HK-2 (cell line): Measurements from ENCODE around the gene PHLPP1.
"Not testable (repeated sequence)": the region's sequence is repeated elsewhere in the genome, so short reads cannot be mapped to it uniquely, and the experiment has no call there.

Experiments used
- DNase-seq: peaks from one replicate; pipeline ENCODE4 v3.0.0-alpha.2; 2018; ENCODE audit not compliant: unreplicated experiment

The PHLPP1 gene

GRCh38 chr18:62717169-62717924, 2.0 kb downstream of the PHLPP1 start:
- peak; percentile 25 for DNase-seq

DNA sequence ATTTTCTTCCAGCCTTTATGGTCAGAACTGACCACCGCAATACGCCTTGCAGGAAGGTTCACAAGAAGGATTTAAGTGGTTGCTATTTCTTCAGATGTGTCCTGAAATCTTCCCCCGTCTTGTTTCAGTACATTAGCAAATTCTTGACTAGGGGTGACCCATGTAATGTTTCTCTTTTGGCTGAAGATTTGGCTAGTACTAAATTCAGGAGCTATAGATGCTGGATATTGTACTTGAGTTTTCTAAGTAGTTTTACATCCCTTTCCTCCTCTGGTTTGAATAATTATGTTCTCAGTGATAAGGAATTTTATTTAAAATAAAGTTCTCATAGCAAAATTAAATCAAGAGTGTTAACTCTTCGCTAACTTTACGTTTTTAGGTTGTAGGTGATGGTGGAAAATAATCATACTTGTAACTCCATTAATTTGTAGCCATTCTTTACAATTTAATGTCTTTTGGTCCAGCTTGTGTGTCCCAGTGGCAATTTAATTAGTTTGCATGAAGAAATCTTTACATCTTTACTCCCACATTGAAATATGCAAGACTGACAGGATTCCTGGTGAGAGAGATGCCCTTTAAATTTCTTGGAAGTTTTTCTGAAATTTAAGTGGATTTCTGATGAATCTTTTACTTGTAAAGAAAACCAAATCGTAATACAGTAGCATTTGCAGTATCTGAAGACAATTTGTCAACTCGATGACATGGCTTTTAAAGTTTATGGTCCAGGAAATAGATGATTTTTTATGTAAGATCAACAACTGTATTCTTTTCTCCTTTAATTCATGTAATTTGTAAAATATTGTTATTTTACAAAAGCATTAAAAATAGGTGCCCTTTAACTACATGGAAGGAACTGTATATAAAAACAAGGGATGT, 2.8 kb downstream of the PHLPP1 start:
- no peak for DNase-seq

- DNase-seq = no peak
Measured at GRCh38 chr18:62720048-62720447, 4.7 kb downstream of the PHLPP1 start.

DNA sequence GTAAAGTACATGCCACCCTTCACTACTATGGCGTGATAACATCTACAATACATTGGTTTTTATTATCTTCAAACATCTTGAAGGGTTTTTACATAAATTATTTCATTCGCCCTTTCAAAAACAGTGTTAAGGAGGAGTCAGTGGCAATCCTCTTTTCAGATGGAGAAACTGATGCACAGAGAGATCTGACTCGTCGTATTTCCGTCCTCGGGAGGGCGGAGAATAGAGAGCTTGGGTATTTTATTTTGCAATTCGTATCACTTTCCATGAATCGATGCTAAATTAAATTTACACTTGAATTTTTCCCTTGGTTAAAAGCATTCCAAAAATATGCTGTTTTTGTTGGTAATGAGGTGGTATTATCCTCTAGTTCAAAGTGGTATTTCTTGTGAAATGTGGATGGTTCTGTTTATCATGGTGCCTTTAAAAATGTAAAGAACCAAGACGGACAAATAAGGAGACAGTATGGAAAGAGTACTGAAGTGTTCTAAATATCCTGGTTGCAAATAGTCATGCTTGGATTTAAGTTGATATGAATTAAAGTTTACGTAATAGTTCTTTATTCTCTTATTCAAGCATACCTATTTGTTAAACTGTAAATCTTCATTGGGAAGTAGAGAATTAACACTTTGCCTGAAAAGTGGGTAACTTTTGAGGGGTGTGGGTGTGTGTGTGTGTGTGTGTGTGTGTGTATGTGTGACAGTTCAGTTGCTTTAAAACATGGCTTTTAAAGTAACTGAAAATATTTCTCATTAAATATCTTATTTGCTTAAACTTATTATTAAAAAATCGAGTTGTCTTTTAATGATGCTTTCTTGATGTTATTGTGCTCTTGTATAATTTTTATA, 5.6 kb downstream of the PHLPP1 start:
- no peak for DNase-seq

DNA sequence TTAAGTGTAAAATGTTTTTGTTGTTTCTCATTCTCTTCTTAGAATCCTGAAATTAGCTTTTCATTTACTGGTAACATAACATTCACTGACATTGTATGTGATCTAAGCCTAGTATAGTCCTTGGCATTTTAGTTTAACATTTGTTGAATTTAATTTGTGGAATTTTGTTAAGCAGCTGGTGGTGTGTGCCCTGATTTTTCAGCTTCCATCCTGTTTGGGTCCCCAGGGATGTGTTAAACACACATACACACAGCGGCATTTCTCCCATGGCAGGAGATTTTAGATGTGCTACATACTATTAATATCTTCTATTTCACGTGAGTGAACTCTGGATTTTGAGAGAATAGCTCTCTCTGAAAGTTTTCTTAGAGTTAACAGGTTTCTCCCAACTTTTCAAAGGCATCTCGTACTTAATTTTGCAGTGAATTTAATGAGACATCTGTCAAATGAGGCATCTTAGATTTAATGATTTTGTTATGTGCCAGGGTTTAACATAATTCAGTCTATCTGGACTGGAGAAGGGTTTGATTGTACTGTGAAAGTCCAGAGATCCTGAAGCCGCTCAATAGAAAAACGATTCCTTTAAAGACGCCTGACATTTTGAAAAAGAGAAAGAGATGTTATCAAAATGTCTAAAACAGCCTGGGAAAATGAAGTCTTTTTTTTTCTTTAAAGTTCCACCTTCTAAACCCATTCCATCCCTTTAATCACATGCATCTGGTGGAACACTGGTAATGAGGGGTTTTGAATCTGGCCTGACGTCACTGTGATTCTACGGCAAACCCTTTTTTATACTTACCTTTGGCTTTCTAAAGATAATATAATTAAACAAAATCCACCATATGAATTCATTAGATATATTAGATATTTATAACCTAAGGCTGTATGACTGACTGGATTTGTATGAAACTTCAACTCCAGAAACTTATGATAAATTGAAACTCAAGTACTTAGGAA, 6.8 kb downstream of the PHLPP1 start:
- DNase-seq = no peak

DNA sequence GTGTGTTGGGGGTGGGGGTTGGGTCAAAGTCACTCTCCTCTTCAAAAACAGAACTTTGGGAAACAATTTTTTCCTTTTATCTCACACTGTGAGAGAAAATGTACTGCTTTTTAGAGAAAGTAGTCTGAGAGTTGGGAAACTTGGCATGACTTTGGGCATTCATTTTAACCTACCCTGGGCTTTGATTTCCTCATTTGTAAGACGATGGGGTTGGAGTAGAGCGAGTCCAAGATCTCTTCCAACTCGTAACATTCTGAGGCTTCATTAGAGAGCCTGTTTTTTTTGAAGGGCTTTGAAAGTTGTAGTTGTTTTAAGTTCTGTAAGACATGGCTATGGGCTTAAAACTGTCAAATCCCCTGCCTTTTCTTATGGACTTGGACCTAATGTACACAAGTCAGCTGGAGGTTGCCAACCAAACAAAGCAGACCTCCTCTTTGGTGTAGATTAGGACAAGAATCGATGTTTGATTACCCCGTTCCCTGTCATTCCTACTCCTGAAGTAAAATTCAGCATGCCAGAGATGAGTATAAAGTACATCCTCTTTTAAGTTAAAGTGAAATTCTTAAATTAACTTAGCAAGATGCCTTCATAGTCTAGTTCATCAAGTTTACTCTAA, 8.4 kb downstream of the PHLPP1 start:
- DNase-seq = no peak

- no peak for DNase-seq
Measured at GRCh38 chr18:62725896-62726295, 10.6 kb downstream of the PHLPP1 start.

- no peak for DNase-seq
Measured at GRCh38 chr18:62728254-62728653, 12.9 kb downstream of the PHLPP1 start.

DNA sequence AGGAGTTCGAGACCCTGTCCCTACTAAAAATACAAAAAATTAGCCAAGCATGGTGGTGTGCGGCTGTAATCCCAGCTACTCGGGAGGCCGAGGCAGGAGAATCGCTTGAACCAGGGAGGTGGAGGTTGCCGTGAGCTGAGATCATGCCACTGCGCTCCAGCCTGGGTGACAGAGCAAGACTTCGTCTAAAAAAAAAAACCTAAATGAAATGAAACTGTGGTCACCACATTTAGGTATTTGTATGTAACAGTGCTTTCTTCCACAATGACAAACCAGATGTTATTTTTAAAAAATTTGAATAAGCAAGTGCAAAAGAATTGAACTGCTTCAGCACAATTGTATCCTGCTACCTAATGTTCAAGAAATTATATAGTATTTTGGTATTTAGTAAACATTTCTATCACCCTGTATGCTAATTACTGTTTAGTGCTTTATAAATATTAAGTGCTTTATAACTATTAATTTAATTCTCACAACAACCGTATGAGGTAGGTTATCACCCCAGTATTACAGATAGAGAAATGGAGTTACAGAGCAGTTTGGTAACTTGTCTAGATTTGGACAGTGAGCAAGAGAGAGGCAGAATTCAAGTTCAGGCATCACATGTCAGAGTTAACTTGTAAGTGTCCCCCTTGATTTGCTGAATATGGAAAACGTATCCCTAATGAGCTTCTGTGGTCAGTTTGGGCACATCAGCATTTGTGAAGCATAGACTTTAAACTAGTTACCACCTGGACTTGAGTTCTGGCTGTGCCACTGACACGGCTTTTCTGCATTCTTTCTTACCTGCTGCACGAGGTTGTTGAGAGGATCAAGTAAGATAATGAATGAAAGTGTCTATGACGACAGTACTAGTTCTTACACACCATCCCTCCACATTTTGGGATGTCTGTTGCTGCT, 14.4 kb downstream of the PHLPP1 start:
- no peak for DNase-seq

- no peak for DNase-seq
Measured at GRCh38 chr18:62730941-62731340, 15.6 kb downstream of the PHLPP1 start.

- DNase-seq = no peak
Measured at GRCh38 chr18:62732617-62733016, 17.3 kb downstream of the PHLPP1 start.

DNA sequence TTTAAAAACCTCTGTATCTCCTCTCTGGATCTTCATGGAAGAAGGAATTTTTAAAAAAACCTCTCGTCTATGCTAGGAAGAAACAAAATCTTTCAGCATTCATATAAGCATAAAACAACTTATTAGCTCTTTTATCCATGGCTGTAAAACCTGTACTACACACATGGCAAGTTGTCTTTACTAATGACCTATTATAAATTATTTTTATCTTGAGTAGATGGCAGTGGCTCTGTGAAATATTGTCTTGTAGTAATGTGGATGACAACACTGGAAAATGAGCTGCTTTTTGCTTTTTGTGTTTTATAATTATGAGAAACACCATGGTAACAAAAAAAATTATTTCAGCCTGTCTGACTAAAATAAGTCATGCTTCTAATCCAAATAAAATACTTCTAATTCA, 18.9 kb downstream of the PHLPP1 start:
- DNase-seq = no peak

DNA sequence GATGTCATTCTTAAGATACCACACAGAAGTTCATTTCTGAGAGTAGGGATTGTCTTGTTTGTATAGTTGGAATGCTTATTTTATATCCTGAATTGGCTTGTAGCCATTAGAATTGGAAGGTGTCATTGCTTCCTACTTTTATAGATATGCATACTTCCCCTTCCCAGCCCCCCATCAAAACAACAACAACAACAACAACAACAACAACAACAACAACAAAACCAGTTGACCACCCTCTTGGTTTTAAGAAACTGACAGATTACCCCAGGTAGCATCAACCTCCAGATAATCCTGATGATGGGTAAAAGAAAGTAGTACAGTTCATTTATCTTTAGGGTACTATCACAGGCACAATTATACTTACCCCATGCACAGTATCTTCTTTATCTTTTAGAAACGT, 20.0 kb downstream of the PHLPP1 start:
- no peak for DNase-seq

DNA sequence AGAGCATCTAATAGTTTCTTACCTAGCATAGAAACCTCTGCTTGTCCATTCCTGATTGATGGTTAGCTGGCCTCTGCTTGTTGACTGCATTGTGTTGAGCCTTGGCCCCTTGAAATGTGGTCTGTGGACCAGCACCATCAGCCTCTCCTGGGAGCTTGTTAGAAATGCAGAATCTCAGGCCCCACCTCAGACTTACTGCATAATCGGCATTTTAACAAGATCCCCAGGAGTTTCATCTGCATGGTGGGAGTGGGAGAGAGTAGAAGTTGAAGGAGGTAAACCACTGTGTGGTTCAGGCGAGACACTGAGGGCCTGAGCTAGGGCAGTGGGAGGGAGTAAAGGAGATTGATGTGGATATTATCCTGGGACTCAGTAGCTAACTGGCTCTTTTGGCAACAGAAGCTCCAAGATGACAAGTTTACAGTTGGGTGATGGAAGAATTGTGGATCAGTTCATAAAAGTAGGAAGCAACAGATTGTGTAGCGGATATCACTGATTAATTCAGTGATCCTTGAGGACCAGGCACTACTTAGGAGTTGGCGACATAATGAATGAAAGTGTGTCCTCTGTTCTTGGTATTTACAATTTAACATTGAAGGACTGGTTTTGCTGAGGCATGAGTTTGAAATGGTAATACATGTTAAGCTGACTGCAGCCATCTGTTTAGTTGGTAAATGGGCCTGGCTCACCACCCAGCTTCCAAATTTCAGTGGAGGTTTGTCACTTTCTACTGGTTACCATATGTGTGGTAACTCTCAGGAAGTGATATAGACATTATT, 20.9 kb downstream of the PHLPP1 start:
- DNase-seq = no peak

GRCh38 chr18:62737241-62737873, 22.0 kb downstream of the PHLPP1 start:
- DNase-seq = no peak

DNA sequence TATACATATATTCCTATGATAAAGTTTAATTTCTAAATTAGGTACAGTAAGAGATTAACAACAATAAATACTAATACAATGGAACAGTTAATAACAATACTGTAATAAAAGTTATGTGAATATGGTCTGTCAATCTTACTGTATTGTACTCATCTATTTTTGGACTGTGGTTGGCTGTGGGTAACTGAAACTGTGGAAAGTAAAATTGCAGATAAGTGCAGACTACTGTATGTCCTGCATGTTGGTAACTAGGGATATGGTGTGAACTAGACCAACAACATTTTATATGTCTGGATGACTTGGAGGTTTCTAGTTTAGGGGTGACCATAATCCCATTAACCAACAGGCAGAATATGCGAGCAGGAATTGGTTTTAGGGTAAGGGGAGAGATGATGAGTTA, 23.3 kb downstream of the PHLPP1 start:
- DNase-seq = no peak

GRCh38 chr18:62739911-62740310, 24.6 kb downstream of the PHLPP1 start:
- no peak for DNase-seq

DNA sequence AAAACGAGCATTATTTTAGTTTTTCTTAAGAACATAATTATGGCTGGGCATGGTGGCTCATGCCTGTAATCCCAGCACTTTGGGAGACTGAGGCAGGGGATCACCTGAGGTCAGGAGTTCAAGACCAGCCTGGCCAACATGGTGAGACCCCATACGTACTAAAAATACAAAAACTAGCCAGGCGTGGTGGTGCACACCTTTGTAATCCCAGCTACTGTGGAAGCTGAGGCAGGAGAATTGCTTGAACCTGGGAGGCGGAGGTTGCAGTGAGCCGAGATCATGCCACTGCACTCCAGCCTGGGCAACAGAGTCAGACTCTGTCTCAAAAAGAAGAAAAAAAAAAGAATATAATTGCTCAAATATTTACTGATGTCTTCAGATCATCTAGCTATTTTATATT, 25.3 kb downstream of the PHLPP1 start:
- DNase-seq = not testable (repeated sequence)
